GM21576 (cell line): ENCODE results near the gene LARP1.

Experiments used
- ATAC-seq: cut with Tn5 transposase; IDR thresholded peaks from one replicate; pipeline ENCODE4 v1.9.1; 2021; ENCODE audit warnings: mild to moderate bottlenecking, moderate library complexity; ENCODE audit not compliant: unreplicated experiment

Gene LARP1

GRCh38 chr5:154788212-154788611 is 33.0 kb downstream of the LARP1 start:
- no peak for ATAC-seq

GRCh38 chr5:154791535-154791934 is 36.4 kb downstream of the LARP1 start:
- peak; percentile 84 for ATAC-seq

- no peak for ATAC-seq
These were observed 38.7 kb downstream of the LARP1 start for GRCh38 chr5:154793599-154794524.

- ATAC-seq = no peak
These were observed 39.5 kb downstream of the LARP1 start for GRCh38 chr5:154794525-154795234.

GRCh38 chr5:154795235-154795596 is 40.0 kb downstream of the LARP1 start:
- ATAC-seq = no peak

GRCh38 chr5:154797762-154798161 is 42.6 kb downstream of the LARP1 start:
- no peak for ATAC-seq

- no peak for ATAC-seq
These were observed 45.4 kb downstream of the LARP1 start for GRCh38 chr5:154800582-154800981.

GRCh38 chr5:154801083-154801482 is 45.9 kb downstream of the LARP1 start:
- no peak for ATAC-seq

GRCh38 chr5:154802050-154802449 is 46.9 kb downstream of the LARP1 start:
- ATAC-seq = no peak

GRCh38 chr5:154806176-154806575 is 51.0 kb downstream of the LARP1 start:
- no peak for ATAC-seq

- no peak for ATAC-seq
These were observed 56.1 kb downstream of the LARP1 start for GRCh38 chr5:154811239-154811638.

GRCh38 chr5:154811653-154812465 is 56.7 kb downstream of the LARP1 start:
- ATAC-seq = no peak

- no peak for ATAC-seq
These were observed 58.0 kb downstream of the LARP1 start for GRCh38 chr5:154813158-154813557.

GRCh38 chr5:154813736-154814135 is 58.6 kb downstream of the LARP1 start:
- ATAC-seq = no peak

GRCh38 chr5:154815025-154815424 is 59.8 kb downstream of the LARP1 start:
- ATAC-seq = no peak

- no peak for ATAC-seq
These were observed 60.6 kb downstream of the LARP1 start for GRCh38 chr5:154815684-154816247.

- ATAC-seq = no peak
These were observed 61.8 kb downstream of the LARP1 start for GRCh38 chr5:154816891-154817492.

GRCh38 chr5:154817815-154818214 is 62.6 kb downstream of the LARP1 start:
- no peak for ATAC-seq

GRCh38 chr5:154818471-154819116 is 63.4 kb downstream of the LARP1 start:
- ATAC-seq = no peak

GRCh38 chr5:154819546-154819945 is 64.4 kb downstream of the LARP1 start:
- ATAC-seq = no peak
